GM12873 (cell line): Measurements from ENCODE around the gene AIM2.

Experiments
- CTCF ChIP-seq: IDR thresholded peaks from 2 replicates; pipeline ENCODE4 v1.5.1; 2012; ENCODE audit warnings: low read depth, mild to moderate bottlenecking, moderate library complexity, low read length, control low read depth; ENCODE audit not compliant: insufficient read depth; ENCODE audit errors: missing control alignments

Gene AIM2

GRCh38 chr1:159098596-159098995 is 22.0 kb upstream of the AIM2 start:
- no peak for TF ChIP-seq CTCF

GRCh38 chr1:159092036-159092760 is 15.6 kb upstream of the AIM2 start:
- no peak for TF ChIP-seq CTCF

- TF ChIP-seq CTCF: no peak
Observed at GRCh38 chr1:159091607-159092031, 15.1 kb upstream of the AIM2 start.

GRCh38 chr1:159091180-159091560 is 14.6 kb upstream of the AIM2 start:
- no peak for TF ChIP-seq CTCF

GRCh38 chr1:159090286-159091179 is 14.0 kb upstream of the AIM2 start:
- no peak for TF ChIP-seq CTCF

GRCh38 chr1:159089184-159089791 is 12.7 kb upstream of the AIM2 start:
- TF ChIP-seq CTCF: peak; percentile 77

GRCh38 chr1:159088546-159089183 is 12.1 kb upstream of the AIM2 start:
- TF ChIP-seq CTCF: no peak
